ENCODE measurements around the gene MYT1.

Gene MYT1

GRCh38 chr20:64244870-64245603, 80.8 kb downstream of the MYT1 start:
- Histone ChIP-seq H3K4me3 (ENCODE audit: low read depth, low read length) (no peak overlapping the region), H3K36me3 (ENCODE audit: control insufficient read depth, insufficient read depth, low read length) (no peaks in the 10 kb centered on the region), H3K4me1 (ENCODE audit: control insufficient read depth, insufficient read depth, low read length) (no peaks in the 10 kb centered on the region), H3K9me3 (ENCODE audit: control insufficient read depth, insufficient read depth, low read length) (no peaks in the 10 kb centered on the region), H3K27me3 (ENCODE audit: control insufficient read depth, insufficient read depth, low read length) (no peaks in the 10 kb centered on the region), H3K9ac (ENCODE audit: low read depth, low read length) (no peak overlapping the region)

- no peaks in the 10 kb centered on the region for H3K4me1 ChIP-seq (ENCODE audit: control insufficient read depth, insufficient read depth, low read length)
- H3K9ac ChIP-seq (ENCODE audit: low read depth, low read length): no peak overlapping the region
- H3K27me3 ChIP-seq (ENCODE audit: control insufficient read depth, insufficient read depth, low read length): peaks cover 5% of the 10 kb centered on the region
- no peak overlapping the region for H3K4me3 ChIP-seq (ENCODE audit: low read depth, low read length)
- H3K36me3 ChIP-seq (ENCODE audit: control insufficient read depth, insufficient read depth, low read length): no peaks in the 10 kb centered on the region
- no peaks in the 10 kb centered on the region for H3K9me3 ChIP-seq (ENCODE audit: control insufficient read depth, insufficient read depth, low read length)
Observed at GRCh38 chr20:64245746-64246595, 81.7 kb downstream of the MYT1 start.

GRCh38 chr20:64246616-64247306, 82.5 kb downstream of the MYT1 start:
- no peaks in the 10 kb centered on the region for H3K36me3 ChIP-seq (ENCODE audit: control insufficient read depth, insufficient read depth, low read length)
- peaks cover 5% of the 10 kb centered on the region for H3K27me3 ChIP-seq (ENCODE audit: control insufficient read depth, insufficient read depth, low read length)
- H3K9me3 ChIP-seq (ENCODE audit: control insufficient read depth, insufficient read depth, low read length): no peaks in the 10 kb centered on the region
- no peak overlapping the region for H3K9ac ChIP-seq (ENCODE audit: low read depth, low read length)
- H3K4me1 ChIP-seq (ENCODE audit: control insufficient read depth, insufficient read depth, low read length): no peaks in the 10 kb centered on the region
- H3K4me3 ChIP-seq (ENCODE audit: low read depth, low read length): no peak overlapping the region

- Histone ChIP-seq H3K4me1 (ENCODE audit: control insufficient read depth, insufficient read depth, low read length) (no peaks in the 10 kb centered on the region), H3K27me3 (ENCODE audit: control insufficient read depth, insufficient read depth, low read length) (peaks cover 5% of the 10 kb centered on the region), H3K36me3 (ENCODE audit: control insufficient read depth, insufficient read depth, low read length) (no peaks in the 10 kb centered on the region), H3K4me3 (ENCODE audit: low read depth, low read length) (no peak overlapping the region), H3K9ac (ENCODE audit: low read depth, low read length) (no peak overlapping the region), H3K9me3 (ENCODE audit: control insufficient read depth, insufficient read depth, low read length) (no peaks in the 10 kb centered on the region)
Observed at GRCh38 chr20:64247307-64247618, 83.0 kb downstream of the MYT1 start.

- Histone ChIP-seq H3K9me3 (ENCODE audit: control insufficient read depth, insufficient read depth, low read length) (no peaks in the 10 kb centered on the region), H3K9ac (ENCODE audit: low read depth, low read length) (no peak overlapping the region), H3K27me3 (ENCODE audit: control insufficient read depth, insufficient read depth, low read length) (peaks cover 5% of the 10 kb centered on the region), H3K4me3 (ENCODE audit: low read depth, low read length) (no peak overlapping the region), H3K36me3 (ENCODE audit: control insufficient read depth, insufficient read depth, low read length) (no peaks in the 10 kb centered on the region), H3K4me1 (ENCODE audit: control insufficient read depth, insufficient read depth, low read length) (no peaks in the 10 kb centered on the region)
Observed at GRCh38 chr20:64247970-64248841, 84.0 kb downstream of the MYT1 start.

- Histone ChIP-seq H3K9me3 (ENCODE audit: control insufficient read depth, insufficient read depth, low read length) (no peaks in the 10 kb centered on the region), H3K4me1 (ENCODE audit: control insufficient read depth, insufficient read depth, low read length) (peaks cover 3% of the 10 kb centered on the region), H3K4me3 (ENCODE audit: low read depth, low read length) (no peak overlapping the region), H3K36me3 (ENCODE audit: control insufficient read depth, insufficient read depth, low read length) (no peaks in the 10 kb centered on the region), H3K9ac (ENCODE audit: low read depth, low read length) (no peak overlapping the region), H3K27me3 (ENCODE audit: control insufficient read depth, insufficient read depth, low read length) (peaks cover 5% of the 10 kb centered on the region)
Observed at GRCh38 chr20:64250027-64250426, 85.8 kb downstream of the MYT1 start.

- Histone ChIP-seq H3K9ac (ENCODE audit: low read depth, low read length) (no peak overlapping the region), H3K4me1 (ENCODE audit: control insufficient read depth, insufficient read depth, low read length) (peaks cover 3% of the 10 kb centered on the region), H3K36me3 (ENCODE audit: control insufficient read depth, insufficient read depth, low read length) (peaks cover 3% of the 10 kb centered on the region), H3K4me3 (ENCODE audit: low read depth, low read length) (no peak overlapping the region), H3K9me3 (ENCODE audit: control insufficient read depth, insufficient read depth, low read length) (no peaks in the 10 kb centered on the region), H3K27me3 (ENCODE audit: control insufficient read depth, insufficient read depth, low read length) (peaks cover 5% of the 10 kb centered on the region)
Observed at GRCh38 chr20:64253000-64253383, 88.7 kb downstream of the MYT1 start.

- H3K4me1 ChIP-seq (ENCODE audit: control insufficient read depth, insufficient read depth, low read length): peaks cover 3% of the 10 kb centered on the region
- H3K36me3 ChIP-seq (ENCODE audit: control insufficient read depth, insufficient read depth, low read length): peaks cover 3% of the 10 kb centered on the region
- no peak overlapping the region for H3K4me3 ChIP-seq (ENCODE audit: low read depth, low read length)
- H3K27me3 ChIP-seq (ENCODE audit: control insufficient read depth, insufficient read depth, low read length): peaks cover 5% of the 10 kb centered on the region
- H3K9me3 ChIP-seq (ENCODE audit: control insufficient read depth, insufficient read depth, low read length): no peaks in the 10 kb centered on the region
- H3K9ac ChIP-seq (ENCODE audit: low read depth, low read length): no peak overlapping the region
Observed at GRCh38 chr20:64253443-64253842, 89.2 kb downstream of the MYT1 start.

GRCh38 chr20:64254156-64254555, 89.9 kb downstream of the MYT1 start:
- Histone ChIP-seq H3K4me3 (ENCODE audit: low read depth, low read length) (no peak overlapping the region), H3K36me3 (ENCODE audit: control insufficient read depth, insufficient read depth, low read length) (peaks cover 3% of the 10 kb centered on the region), H3K4me1 (ENCODE audit: control insufficient read depth, insufficient read depth, low read length) (peaks cover 3% of the 10 kb centered on the region), H3K9me3 (ENCODE audit: control insufficient read depth, insufficient read depth, low read length) (no peaks in the 10 kb centered on the region), H3K9ac (ENCODE audit: low read depth, low read length) (no peak overlapping the region), H3K27me3 (ENCODE audit: control insufficient read depth, insufficient read depth, low read length) (peaks cover 5% of the 10 kb centered on the region)

GRCh38 chr20:64254571-64255360, 90.5 kb downstream of the MYT1 start:
- H3K36me3 ChIP-seq (ENCODE audit: control insufficient read depth, insufficient read depth, low read length): peaks cover 3% of the 10 kb centered on the region
- peak overlapping the region; percentile 51 for H3K9ac ChIP-seq (ENCODE audit: low read depth, low read length)
- no peaks in the 10 kb centered on the region for H3K9me3 ChIP-seq (ENCODE audit: control insufficient read depth, insufficient read depth, low read length)
- peak overlapping the region; percentile 64 for H3K4me3 ChIP-seq (ENCODE audit: low read depth, low read length)
- peaks cover 3% of the 10 kb centered on the region for H3K4me1 ChIP-seq (ENCODE audit: control insufficient read depth, insufficient read depth, low read length)
- peaks cover 5% of the 10 kb centered on the region for H3K27me3 ChIP-seq (ENCODE audit: control insufficient read depth, insufficient read depth, low read length)
